ENCODE measurements around the gene ATP8B2.
"Not testable (repeated sequence)": the region's sequence is repeated elsewhere in the genome, so short reads cannot be mapped to it uniquely, and the experiment has no call there.

Gene ATP8B2

GRCh38 chr1:154325583-154326545, 539 bp downstream of the ATP8B2 start:
- peak; percentile 87 for DNase-seq

- no peak for DNase-seq
Measured at GRCh38 chr1:154326546-154327465, 1.5 kb downstream of the ATP8B2 start.

GRCh38 chr1:154327466-154328317, 2.4 kb downstream of the ATP8B2 start:
- DNase-seq, result no peak

- peak; percentile 71 for DNase-seq
Measured at GRCh38 chr1:154328318-154329151, 3.2 kb downstream of the ATP8B2 start.

GRCh38 chr1:154329152-154329521, 3.8 kb downstream of the ATP8B2 start:
- DNase-seq, result no peak

GRCh38 chr1:154329551-154330131, 4.3 kb downstream of the ATP8B2 start:
- no peak for DNase-seq

GRCh38 chr1:154330669-154331068, 5.3 kb downstream of the ATP8B2 start:
- no peak for DNase-seq

GRCh38 chr1:154334079-154335024, 9.0 kb downstream of the ATP8B2 start:
- DNase-seq, result no peak

- DNase-seq, result peak; percentile 85
Measured at GRCh38 chr1:154335025-154335714, 9.8 kb downstream of the ATP8B2 start.

- no peak for DNase-seq
Measured at GRCh38 chr1:154337253-154337894, 12.0 kb downstream of the ATP8B2 start.

- no peak for DNase-seq
Measured at GRCh38 chr1:154338875-154339274, 13.6 kb downstream of the ATP8B2 start.

- not testable (repeated sequence) for DNase-seq
Measured at GRCh38 chr1:154341366-154341765, 16.0 kb downstream of the ATP8B2 start.

GRCh38 chr1:154342132-154342531, 16.8 kb downstream of the ATP8B2 start:
- no peak for DNase-seq

- DNase-seq, result no peak
Measured at GRCh38 chr1:154342836-154343472, 17.6 kb downstream of the ATP8B2 start.

- no peak for DNase-seq
Measured at GRCh38 chr1:154344977-154345837, 19.9 kb downstream of the ATP8B2 start.

- DNase-seq, result no peak
Measured at GRCh38 chr1:154346276-154346917, 21.1 kb downstream of the ATP8B2 start.

- DNase-seq, result no peak
Measured at GRCh38 chr1:154347961-154348360, 22.6 kb downstream of the ATP8B2 start.
